Measurements from ENCODE around the gene NBEA.

NBEA gene

DNA sequence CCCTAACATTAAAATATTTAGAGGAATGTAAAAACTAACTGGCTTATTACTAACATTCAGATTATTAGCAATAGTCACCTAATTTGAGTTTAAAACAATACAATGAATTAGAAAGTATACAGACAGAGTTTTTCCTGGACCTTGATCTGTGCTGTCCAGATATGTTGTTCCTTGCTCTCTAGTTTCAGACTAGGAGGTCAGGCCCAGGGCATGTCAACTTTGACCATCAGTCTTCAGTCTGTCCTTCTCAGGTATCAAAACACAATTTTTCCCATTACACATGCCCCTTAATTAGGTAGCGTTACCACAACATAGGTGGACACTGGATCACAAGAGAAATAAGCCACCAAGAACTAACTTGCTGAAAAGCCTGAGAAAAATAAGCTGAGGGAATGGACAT lies 337.4 kb downstream of the NBEA start:
- no peak for DNase-seq (ENCODE audit: low read depth in 2 of 2)

DNA sequence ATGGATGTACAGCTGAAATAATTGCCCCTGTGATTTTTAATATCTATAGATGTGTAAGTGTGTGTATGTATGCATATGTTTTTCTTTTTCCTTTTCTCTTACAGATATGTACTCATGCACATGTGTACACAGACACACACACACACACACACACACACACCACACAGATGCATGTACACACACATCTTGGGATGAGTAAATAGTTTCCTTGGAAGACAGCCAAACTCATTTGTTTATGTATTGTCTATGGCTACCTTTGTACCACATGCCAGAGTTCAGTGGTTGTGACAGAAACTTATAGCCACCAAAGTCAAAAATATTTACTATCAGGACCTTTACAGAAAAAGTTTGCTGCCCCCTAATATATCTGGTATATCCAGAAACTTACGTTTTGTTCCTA lies 341.8 kb downstream of the NBEA start:
- no peak for DNase-seq (ENCODE audit: low read depth in 2 of 2)

DNA sequence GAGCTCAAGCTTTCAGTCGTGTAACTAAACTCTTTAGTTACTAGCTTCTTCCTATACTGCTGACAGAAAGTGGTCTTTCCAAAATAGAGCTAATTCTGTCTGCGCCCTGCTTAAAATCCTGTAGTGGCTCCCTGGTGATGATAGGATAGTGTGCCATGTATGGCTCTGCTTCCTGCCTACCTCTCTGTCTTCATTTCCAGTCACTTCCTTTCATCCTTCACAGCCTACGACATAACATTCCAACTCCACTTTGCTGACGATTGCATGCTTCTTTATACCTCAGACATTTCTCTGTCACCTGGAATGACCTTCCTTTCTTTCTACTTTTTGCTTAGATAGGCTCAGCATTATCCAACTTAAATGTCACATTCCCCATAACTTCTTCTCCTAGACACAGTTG lies 343.6 kb downstream of the NBEA start:
- DNase-seq (ENCODE audit: low read depth in 2 of 2), result no peak

DNA sequence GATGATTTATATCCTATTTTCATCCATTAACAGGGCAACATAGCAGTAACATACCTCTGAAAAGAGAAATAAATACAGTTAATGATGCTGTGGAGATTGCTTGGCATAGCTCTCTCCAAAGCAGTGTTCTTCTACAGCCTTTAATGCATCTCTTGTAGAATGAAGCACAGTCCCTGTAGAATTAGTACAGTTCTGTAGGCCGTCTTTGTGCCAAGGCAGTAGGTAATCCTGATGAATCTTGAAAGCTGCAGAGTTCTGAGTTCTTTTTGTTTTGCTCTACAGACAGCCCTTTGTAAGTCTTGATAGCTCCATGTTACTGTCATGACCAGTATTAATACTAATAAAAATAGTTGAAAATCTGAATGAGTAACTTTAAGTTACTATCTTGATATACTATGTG lies 350.3 kb downstream of the NBEA start:
- no peak for DNase-seq (ENCODE audit: low read depth in 2 of 2)

DNA sequence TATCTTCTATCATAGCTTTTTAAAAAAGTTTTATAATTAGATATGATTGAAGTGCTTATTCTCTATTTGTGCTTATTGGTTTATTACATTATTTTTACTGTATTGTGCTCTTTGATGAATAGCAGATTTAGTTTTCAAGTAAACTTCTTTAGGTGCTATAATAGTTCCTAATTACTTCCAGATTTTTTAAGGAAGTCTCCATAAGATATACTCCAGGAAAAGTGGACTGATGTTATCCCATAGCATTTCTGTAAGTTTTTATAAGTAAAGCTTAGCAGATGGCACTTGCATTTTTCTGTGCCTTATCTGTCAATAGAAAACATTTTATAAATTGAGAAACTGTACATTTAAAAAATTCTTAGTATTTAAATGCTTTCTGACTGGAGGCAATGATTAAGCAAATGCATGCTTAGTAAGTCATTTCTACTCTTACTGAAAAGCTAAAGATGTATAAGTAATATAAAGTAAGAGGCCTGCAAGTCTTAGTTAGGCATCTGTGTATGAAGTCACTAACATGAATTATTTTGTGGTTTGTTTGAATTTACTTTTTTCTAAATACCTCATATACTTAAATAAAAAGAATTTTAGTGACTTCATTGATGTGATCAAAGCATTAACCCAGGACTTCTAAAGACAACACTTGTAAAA lies 351.6 kb downstream of the NBEA start:
- no peak for DNase-seq (ENCODE audit: low read depth in 2 of 2)

DNA sequence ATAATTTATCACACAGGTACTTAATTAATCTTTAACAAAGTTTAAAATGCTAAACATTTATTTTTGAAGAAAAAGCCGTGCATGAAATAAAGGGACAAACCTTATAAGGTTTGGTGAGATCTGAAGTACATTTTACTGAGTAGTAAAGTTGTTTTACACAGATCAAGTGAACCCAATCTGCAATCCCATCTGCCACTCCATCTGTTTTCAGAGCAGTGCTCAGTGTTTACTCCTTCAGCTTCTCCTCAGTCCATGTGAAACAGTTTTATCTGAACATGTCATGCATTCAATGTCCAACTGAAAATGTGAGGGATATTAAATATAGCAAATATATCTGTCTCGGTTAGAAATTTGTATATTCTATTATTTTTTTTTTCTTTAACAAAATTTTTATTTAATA lies 367.6 kb downstream of the NBEA start:
- DNase-seq (ENCODE audit: low read depth in 2 of 2), result no peak

DNA sequence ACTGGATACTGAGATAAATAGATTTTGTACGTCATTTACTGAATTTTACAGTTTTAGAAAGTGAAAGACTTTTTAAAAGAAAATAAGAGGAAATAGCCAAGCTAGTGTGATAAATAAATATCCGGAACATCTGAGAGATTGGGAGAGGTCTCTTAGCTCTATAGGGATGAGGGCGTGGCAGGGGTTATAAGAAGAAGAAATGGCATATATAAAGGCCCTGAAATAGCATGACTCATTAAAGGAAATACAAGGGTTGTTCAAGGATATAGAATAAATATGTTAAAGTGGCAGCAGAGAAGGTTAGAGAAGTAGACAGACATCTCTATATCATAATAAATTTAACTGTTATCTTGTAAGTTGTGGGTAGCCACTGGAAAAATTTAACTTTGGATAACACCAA lies 390.1 kb downstream of the NBEA start:
- DNase-seq (ENCODE audit: low read depth in 2 of 2), result no peak

DNA sequence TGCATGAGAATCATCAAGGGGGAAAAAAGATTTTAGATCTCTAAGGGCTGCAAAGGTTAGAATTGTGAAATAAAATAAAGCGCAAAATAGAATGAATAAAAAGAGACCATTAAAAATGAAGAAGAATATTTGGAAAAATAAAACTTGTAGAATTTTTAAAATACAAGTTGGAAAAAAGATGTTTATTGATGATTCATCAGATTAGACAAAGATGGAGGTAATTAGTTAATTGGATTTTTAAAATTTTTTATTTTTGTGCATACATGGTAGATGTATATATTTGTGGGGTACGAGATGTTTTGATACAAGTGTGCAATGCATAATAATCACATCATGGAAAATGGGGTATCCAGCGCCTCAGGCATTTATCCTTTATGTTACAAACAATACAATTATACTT lies 391.1 kb downstream of the NBEA start:
- DNase-seq (ENCODE audit: low read depth in 2 of 2), result no peak

DNA sequence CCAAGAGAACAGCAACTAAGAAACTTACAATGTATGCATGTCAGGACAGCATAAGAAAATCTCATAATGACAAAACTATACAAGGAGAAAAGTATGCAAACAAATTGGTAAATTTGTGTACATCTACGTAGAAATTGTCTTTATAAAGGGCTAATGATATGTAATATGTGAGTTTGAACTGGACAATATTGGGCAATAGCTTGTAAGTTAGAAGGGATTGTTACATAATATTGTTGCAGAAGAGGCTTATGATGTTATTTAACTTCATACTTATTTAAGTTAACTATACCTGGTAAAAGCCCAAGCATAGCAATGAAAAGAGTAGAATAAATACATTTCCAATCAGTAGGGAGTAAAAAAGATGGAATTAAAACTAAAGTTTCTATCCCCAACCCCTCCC lies 400.4 kb downstream of the NBEA start:
- no peak for DNase-seq (ENCODE audit: low read depth in 2 of 2)

DNA sequence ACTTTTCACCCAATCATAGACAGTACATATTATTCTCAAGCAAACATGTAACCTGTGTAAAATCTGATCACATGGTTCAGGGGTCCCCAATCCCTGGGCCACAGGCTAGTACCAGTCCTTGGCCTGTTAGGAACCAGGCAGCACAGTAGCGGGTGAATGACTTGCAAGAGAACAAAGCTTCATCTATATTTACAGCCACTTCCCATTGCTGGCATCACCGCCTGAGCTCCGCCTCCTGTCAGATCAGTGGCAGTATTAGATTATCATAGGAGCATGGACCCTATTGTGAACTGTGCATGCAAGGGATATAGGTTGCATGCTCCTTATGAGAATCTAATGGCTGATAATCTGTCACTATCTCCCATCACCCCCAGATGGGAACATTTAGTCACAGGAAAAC lies 401.3 kb downstream of the NBEA start:
- DNase-seq (ENCODE audit: low read depth in 2 of 2), result no peak

DNA sequence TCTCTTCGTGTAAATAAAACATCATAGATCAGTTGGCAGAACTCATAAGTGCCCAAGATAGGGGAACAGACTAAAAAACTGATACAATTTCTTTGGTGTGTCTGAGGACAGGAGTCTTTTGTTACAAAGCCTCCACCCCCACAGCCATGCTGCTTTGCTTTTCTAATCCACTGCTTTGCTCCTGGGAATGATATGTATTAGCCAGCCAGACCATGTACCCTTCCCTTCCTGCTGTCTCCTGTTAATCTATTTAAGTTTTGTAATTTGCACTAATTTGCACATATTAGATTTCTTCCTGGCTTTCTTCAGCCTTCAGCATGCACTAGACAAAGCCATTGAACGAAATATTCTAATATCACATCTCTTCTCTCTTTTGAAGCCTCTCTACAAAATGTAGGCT lies 403.9 kb downstream of the NBEA start:
- DNase-seq (ENCODE audit: low read depth in 2 of 2), result no peak

DNA sequence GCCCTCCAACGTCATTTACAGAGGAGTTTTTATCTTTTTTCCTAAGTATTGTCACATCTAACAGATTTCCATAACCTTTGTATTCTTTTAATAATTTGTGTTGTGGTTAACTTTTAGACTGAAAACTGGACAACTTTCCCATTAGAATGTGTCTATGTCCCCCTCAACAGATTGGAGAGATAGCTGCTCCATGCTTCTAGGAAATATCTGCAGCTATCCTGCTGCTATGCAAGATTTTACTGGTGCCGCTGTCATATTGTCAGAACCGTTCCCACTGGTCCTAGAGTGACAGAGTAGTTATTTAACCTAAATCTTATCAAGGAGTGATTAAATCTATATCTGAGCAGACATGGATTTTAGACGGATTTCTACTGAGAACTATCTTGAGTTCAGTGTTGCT lies 404.4 kb downstream of the NBEA start:
- no peak for DNase-seq (ENCODE audit: low read depth in 2 of 2)

DNA sequence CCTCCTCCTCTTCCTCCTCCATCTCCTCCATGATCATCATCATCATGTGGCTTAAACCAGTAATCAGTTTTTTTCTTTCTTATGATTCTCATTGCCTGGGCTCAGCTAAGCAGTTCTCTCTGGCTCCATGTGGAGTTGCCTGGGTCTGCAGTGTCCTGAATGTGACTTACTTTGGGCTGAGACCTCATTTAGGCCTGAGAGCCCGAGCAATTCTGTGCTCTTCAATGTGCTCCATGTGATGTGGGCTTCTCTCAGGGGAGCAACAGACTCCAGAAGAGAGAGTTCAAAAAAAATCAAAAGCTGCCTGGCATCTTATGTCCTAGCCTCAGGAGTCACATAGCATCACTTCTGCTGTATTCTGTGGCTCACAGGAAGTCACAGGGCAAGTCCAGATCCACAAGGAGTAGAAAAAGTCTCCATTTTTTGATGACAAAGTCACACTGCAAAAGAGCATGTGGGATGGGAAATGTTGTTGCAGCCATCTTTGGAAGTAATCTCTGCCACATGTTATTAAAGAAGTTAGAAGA lies 405.7 kb downstream of the NBEA start:
- DNase-seq (ENCODE audit: low read depth in 2 of 2), result no peak

DNA sequence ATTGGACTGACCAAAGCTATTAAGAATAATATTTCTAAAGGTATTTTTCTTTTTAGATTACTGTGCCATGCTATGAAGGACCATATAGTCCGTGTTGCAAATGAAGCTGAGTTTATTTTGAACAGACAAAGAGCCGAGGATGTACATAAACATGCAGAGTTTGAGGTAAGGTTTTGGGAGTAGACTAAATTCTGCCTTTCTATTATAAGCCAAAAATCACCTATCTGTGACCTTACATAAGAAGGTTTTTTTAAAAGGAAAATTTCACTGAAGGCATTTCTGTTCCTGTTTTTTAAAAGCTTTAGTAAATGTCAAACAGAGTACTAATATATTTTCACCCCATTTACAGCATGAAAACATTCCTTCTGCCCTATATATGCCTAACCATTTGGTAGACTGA lies 407.0 kb downstream of the NBEA start:
- no peak for DNase-seq (ENCODE audit: low read depth in 2 of 2)

DNA sequence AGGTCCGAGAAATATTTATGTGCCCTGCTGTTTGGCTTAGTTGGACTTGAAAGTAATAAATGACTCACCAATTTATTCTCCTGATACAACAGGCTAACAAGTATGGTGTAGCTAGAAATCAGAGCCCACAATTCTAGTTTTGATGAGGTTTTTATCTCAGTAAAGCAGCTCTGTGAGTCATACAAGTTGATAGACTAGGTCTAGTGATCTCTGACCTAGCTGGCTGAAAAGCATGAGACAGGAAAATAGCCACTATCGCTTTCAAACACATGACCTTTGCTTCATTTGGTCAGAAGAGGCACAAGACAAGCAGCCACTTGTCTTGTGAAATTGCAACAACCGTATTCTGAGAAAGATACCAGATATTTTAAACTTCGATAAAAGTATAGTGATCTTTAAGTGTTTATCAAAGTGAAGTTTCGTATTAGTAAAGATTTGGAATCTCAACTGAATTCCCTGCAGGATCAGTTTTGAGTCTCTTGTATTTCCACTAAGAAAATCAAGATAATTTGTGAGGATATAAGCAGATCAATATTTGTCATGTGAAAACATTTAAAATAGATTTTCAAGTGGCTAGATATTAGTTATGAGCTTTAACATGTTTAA lies 407.7 kb downstream of the NBEA start:
- DNase-seq (ENCODE audit: low read depth in 2 of 2), result no peak

DNA sequence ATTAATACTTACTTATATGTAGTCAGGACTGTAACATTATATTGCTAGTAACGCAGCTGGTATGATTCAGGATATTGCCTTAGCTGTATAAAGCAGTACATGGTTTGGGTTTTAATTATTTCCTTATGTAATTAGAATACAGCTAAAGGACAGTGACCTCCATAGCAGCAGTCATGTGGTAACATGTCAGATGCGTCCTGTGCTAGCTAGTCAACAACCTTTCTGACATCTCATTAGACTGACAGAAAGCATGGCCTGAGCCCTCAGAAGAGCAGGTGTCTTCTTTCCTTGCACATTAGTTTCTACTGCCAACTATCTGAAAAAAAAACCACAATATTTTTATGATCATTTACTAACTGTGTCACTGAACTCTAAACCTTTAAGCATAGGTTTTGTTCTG lies 412.2 kb downstream of the NBEA start:
- no peak for DNase-seq (ENCODE audit: low read depth in 2 of 2)

DNA sequence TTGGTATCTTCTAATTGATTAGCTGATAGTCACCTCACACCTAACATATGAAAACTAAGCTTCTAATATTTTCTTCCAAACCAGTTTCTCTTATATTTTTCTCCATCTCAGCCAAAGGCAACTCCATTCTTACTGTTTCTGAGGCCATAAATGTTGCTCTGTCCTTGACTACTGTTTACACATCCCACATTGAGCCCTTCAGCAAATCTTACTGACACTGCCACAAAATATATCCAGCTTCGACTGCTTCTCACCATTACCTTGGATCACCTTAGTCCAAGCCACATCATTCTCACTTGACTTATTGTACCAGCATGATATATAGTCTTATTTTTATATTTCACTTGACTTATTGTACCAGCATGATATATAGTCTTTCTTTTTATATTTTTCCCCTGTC lies 412.8 kb downstream of the NBEA start:
- DNase-seq (ENCODE audit: low read depth in 2 of 2), result no peak

DNA sequence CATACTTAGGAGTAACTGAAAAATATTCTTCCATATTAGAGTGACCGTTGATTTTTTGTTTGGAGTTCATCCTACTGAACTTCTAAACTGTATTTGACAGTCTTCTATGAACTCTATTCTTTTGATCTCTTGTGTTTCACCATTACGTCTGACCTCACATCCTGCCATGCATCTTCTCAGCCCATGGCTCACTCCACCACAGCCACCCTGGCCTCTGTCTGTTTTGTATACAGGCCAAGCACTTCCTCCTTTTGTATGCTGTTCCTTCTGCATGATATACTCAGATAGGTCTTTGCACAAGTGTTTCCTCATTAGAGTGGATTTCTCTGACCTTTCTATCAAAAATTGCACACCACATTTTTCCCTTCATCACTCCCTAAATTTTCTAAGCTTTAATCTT lies 414.5 kb downstream of the NBEA start:
- no peak for DNase-seq (ENCODE audit: low read depth in 2 of 2)

DNA sequence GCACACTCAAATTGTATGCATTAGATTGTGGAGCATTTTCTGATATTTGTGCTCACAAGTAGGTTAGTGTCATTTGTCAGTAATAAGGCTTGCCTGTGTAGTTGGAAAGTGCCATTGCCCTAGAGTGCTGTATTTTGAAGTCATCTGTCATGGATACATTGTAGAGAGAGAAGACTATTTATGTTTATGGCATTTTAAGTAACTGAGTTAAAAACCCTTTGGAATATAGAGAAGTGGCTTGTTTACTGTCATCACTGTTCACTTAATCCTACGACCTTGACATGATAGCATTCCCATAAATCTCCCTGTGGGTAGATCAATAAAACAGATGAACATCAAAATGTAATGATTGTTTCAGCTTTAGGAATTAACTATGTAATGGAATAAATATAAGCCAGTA lies 423.8 kb downstream of the NBEA start:
- no peak for DNase-seq (ENCODE audit: low read depth in 2 of 2)

DNA sequence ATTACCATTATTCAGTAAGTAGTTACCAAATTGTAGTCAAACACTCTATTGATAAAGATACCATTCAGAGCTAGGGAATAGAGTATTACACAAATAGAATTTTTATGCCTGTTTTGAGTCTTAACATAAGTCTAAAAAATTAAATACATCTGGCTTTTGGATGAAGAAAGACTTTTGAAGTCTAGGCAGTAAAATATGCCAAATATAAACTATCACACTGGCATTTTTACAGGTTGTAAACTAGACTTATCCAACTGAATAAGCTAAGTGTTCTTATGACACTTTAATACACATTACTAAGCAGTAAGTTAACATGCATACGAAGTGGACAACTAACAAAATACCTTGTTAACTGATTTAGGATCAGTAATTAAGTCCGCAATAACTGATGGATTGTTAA lies 425.5 kb downstream of the NBEA start:
- no peak for DNase-seq (ENCODE audit: low read depth in 2 of 2)

DNA sequence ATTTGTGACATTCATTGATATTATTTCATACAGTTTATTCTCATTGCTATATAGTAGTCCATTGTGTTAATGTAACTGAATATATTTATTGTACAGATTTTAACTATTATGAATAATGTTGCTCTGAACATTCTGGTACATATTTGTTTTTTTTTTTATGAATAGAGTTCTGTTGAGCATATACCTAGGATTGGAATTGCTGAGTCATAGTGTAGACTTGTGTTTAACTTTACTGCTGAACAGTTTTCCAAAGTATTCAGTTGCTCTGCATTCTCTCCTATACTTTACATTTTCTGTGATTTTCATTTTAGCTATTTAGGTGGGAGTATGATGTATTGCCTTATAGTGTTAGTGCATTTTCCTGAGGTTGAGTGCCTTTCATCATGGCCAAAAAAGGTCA lies 436.9 kb downstream of the NBEA start:
- DNase-seq (ENCODE audit: low read depth in 2 of 2), result no peak

DNA sequence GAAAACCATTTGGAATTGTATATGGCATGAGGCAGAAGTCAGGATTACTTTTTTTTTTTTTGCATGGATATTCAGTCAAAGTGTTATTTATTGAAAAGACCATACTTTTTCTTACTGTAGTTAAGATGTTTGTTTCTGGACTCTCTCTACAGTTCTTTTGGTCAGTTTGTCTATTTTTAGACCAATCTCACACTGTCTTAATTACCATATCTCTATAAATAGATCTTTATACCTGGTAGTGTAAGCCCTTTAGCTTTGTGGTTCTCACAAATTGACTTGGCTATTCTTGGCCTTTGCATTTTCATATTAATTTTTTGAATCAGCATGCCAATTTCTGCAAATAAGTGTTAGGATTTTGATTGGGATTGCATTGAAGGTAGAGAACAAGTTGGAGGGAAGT lies 437.6 kb downstream of the NBEA start:
- DNase-seq (ENCODE audit: low read depth in 2 of 2), result no peak

DNA sequence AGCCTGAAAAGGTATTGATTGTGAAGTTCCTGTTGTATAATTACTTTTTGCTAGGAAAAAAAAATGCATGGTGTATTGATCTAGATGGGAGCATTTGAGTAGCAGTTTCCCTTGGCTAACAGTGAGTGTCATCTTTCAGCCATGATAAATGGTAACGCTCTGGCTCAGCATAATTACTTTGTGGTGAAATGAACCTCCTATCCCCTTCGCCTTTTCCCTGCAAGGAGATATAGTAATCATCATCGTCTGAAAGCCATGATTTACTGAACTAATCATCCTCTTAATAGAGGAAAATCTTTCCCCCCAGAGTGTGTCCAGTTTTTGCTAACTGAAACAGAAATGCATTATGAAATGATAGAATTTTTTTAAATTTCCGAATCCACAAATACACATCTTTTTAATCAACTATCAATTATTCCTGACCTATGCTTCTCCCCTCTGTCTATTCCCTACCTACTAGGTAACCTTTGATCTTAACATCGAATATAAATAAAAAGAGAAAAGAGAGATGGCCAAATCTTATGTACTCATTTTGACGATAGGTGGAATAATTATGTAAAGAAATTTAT lies 445.7 kb downstream of the NBEA start:
- DNase-seq (ENCODE audit: low read depth in 2 of 2), result no peak
